IPS-11a (cell line): ENCODE data around the gene SPAG9.

Experiments used
- H3K4me3 ChIP-seq: one replicate; pipeline ENCODE4 v1.5.1; 2013; ENCODE audit warnings: low read depth, low read length, control low read depth

The SPAG9 gene

DNA sequence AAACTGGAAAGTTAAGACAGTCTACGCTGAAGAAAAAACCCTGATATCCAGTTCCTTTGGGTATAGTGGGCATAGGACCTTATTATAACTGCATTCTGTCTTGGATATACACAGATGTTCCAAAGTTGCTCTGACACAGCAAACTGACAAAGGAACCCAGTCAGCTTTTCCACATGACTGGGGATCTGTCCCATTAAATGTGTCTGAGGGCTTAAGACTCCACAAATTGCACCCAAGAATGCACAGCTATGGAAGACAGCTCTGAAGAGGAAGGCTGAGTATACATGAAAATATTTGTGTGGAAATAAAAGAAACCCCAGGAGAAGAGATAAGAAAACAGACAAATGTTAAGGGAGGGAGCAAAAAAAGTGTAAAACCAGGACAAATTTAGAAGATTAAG, 114.1 kb downstream of the SPAG9 start:
- no peak overlapping the region for H3K4me3 ChIP-seq

- H3K4me3 ChIP-seq = no peak overlapping the region
These were observed 114.9 kb downstream of the SPAG9 start for GRCh38 chr17:51005768-51006167.

DNA sequence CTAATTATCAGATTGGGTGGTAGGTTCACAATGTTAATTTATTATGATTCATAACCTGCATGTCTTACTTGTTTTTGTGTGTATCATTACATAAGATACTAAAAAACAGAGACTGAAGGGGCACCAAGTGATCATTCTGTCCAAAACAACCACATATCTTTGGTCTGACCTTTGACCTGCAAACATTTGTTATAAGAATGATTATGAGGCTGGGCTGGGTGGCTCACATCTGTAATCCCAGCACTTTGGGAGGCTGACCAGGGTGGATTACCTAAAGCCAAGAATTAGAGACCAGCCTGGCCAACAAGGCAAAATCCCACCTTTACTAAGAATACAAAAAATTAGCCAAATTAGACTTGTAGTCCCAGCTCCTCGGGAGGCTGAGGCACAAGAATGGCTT, 116.4 kb downstream of the SPAG9 start:
- no peak overlapping the region for H3K4me3 ChIP-seq

DNA sequence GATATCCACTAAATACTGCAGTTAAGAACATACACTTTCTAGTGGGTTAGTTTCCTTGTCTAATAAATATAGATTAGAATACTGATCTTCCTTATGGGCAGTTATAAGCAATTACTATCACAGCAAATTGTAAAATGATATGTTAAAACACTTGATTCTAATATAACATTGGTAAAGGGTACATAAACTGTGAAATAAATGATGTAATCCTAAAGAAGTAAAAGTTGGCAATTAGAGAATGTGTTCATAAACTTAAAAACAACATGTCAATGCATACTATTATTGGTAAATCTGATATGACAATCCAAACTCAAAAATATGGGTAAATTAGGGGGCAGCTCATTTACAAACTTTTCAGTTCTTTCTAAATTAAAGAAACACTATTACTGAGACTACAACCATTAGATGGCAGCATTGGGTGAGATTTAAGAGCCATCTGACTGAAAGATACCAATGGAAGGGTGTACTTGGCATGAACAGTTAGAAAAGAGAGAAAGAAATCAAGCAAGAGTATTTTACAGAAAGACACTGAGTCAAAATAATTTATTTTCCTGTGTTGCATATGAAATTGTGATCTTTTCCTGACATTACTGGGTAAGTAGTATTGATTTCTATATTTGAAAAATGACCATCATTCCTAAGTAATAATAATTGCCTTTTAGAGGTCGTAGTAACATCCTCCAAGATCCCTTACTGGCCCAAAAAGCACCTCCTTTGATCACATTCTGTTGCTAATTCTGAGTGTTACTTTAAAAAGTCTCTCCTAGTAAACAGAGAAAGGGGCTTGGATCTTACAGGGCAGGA, 119.6 kb downstream of the SPAG9 start:
- no peak overlapping the region for H3K4me3 ChIP-seq

DNA sequence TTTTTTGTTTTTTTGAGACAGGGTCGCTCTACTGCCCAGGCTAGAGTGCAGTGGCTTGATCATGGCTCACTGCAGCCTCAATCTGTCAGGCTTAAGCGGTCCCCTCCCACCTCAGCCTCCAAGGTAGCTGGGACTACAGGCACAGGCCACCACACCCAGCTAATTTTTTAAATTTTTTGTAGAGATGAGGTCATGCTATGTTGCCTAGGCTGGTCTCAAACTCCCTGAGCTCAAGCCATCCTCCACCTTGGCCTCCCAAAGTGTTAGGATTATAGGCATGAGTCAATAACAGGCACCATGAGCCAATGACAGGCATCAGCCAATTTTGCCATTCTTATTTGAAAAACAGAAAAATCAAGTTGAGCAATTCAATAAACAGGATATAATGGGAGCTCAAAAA, 125.0 kb downstream of the SPAG9 start:
- H3K4me3 ChIP-seq = no peak overlapping the region

DNA sequence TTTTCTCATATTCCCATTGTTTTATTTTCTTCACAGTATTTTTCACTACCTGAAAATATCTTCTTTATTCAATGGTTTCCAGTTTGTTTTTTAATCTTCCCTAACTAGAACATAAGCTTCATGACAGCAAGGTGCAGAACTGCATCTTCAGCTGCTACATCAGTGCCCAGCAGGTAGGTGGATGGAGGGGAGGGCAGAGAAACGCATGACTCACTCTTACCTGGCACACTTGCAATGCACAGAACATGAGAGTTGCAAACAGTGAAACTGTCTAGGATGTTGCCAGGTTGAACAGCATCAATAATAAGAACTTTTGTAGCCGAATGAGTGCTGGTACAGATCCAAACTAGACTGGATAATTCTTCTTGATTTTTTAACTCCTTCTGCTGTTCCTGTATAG, 127.1 kb downstream of the SPAG9 start:
- H3K4me3 ChIP-seq = no peak overlapping the region

DNA sequence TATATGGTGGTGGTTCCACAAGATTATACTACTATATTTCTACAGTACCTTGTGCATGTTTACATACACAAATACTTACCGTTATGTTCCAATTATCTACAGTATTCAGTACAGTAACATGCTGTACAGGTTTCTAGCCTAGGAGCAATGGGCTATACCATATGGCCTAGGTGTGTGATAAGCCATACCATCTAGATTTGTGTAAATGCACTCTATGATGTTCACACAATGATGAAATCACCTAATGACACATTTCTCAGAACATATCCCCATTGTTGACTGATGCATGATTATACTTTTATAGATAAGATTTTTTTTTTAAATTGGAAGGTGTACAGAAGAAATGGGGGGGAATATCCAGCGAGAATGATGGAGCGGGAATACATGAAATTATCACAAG, 131.5 kb downstream of the SPAG9 start:
- H3K4me3 ChIP-seq = no peak overlapping the region

DNA sequence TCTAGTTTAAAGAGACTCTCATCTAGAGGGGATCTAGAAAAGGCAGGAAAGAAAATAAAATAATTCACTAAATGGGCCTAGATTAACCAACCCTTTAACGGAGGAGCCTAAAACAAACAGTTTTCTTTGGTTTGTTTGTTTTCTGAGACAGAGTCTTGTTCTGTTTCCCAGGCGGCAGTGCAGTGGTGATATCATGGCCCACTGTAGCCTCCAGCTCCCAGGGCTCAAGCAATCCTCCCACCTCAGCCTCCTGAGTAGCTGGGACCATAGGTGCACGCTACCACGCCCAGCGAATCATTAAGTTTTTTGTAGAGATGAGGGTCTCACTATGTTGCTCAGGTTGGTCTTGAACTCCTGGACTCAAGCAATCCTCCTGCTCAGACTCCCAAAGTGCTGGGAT, 132.2 kb downstream of the SPAG9 start:
- H3K4me3 ChIP-seq = no peak overlapping the region

DNA sequence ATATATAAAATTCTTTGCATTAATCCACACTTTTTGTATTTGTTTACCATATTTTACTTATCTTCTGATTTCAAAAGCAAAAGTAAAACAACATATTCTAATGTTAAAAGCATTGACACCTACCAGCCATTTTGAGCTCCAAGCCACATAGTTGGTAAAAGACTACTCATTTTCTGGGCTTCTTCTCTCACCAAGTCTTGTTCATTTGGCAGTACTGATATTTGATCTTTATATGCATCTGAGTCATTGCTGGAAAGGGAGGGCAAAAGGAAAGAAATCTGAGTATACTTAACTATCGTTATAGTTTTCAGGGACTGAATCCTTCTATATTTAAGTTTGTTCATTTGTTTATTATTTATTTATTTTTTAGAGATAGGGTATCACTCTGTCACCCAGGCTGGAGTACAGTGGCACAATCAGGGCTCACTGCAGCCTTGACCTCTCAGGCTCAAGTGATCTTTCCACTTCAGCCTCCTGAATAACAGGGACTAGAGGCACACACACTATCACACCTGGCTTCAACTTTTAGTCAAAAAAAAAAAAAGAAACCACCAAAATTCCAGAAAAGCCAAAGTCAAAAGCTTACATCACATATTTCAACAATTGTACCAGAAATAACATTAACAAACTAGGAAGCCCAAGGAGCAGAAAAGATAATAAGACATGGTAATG, 133.5 kb downstream of the SPAG9 start:
- H3K4me3 ChIP-seq = no peak overlapping the region

DNA sequence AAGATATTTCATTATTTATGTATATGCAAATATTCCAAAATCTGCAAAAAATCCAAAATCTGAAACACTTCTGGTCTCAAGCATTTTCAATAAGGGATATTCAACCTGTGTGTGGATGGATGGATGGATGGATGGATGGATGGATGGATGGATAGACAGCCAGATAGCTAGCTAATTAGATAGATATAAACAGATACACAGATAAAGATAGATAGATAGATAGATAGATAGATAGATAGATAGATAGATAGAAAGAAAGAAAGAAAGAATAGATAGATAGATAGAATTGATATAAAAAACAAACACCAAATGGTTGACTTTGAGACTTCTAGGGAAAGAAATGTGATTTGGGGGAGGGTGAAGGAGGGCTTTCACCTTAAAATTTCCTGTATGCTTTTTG, 139.4 kb downstream of the SPAG9 start:
- no peak overlapping the region for H3K4me3 ChIP-seq

- no peak overlapping the region for H3K4me3 ChIP-seq
These were observed 141.1 kb downstream of the SPAG9 start for GRCh38 chr17:50979524-50979927.

DNA sequence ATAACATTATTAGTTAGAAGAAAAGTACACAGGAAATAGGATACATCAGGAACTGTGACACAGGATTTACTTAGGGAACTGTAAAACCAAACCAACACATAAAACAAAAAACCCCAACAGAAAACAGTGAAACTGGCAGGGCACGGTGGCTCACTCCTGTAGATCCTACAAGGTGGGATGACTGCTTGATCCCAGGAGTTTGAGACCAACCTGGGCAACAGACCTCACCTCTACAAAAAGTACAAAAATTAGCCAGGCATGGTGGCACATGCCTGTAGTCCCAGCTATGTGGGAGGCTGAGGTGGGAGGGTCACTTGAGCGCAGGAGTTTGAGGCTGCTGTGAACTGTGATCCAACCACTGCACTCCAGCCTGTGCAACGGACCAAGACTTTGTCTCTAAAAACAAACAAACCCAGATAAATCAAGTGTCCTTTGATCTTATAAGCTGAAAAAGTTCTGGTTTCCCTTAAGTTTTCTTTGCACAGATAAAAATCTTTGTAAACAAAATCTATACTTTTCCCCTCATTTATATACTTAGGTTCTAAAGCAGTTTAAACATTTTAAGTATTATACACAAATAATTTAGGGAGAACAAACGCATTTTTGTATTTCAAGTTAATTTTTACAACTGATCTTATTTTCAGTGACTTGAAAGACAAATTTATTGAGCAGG, 143.0 kb downstream of the SPAG9 start:
- H3K4me3 ChIP-seq = no peak overlapping the region

GRCh38 chr17:50976951-50977472, 143.7 kb downstream of the SPAG9 start:
- H3K4me3 ChIP-seq = no peak overlapping the region

DNA sequence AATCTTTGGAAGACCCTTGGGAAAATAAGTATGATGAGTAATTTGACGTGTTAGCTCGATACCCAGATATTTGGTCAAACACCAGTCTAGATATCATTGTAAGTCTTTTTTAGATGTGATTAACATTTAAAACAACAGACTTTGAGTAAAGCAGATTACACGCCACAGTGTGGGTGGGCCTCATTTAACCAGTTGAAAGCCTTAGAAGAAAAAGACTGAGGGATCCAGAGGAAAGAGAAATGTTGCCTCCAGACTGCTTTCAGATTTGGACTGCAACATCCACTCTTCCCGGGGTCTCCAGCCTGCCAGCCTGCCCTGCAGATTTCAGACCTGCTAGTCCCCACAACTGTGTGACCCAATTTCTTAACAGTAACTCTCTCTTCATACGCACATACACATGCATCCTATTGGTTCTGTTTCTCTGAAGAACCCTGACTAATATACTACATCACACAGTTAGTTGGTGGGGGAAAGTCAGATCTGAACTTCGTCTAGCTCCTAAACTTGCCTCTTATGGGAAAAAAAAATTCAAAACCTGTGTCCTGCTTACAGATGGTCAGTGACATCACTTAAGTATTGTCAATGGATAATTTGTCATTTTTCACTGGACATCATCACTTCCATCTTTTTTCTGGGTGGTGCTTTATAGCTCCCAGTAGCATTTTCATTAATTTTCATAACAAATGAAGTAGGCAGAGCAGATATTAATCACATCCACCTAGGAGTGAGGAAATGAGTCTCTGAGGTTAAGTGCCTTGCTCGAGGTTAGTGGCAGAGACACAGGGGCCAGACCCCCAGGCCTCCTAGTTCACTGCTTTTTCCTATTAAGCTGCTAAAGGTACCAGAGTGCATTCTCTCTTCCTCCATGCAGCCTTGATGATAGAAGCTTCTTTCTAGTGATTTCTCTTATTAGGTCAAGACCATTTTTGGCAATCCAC, 146.8 kb downstream of the SPAG9 start:
- no peak overlapping the region for H3K4me3 ChIP-seq

GRCh38 chr17:50972577-50972976, 148.1 kb downstream of the SPAG9 start:
- no peak overlapping the region for H3K4me3 ChIP-seq

DNA sequence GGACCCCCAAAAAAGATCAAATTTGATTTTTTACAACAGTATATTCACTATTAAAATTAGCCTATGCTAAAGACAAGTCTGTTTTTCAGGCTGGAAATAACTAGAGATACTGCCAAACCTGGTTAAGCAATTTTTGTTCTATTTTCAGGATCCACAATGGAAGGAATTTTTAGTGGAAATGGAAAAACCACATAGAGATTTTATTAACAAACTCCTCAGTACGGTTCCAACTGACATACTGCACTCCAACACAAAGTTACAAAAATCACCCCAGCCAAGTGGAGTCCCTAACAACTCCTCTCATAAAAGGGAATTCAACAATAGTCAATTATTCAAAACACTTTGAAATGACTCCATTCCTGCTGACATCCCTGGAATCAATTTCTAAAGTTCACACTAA, 152.9 kb downstream of the SPAG9 start:
- no peak overlapping the region for H3K4me3 ChIP-seq

GRCh38 chr17:50966163-50966666, 154.5 kb downstream of the SPAG9 start:
- H3K4me3 ChIP-seq = no peak overlapping the region

DNA sequence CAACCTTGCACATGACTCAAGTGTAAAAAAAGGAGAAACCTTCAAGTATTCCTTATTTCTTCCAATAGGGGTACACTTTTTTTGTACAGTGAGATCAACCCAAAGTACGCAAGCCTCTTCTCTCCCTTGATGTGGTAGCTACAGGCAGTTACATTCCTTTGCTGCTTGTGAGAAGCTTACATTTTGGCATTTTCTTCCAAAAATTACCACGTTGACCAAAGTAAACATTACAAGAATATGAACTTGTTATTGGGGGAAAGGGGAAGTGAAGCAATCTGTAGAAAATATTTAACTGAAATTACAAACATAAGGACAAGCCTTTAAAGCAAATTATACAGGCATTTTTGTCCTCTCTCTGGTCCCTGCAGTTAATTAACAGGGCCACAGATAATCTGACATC, 157.5 kb downstream of the SPAG9 start:
- no peak overlapping the region for H3K4me3 ChIP-seq

GRCh38 chr17:50961282-50962220, 159.1 kb downstream of the SPAG9 start:
- no peak overlapping the region for H3K4me3 ChIP-seq
